H1 (cell line): ENCODE data around the gene TAT. TPM values are rescaled to one million over a fixed set of nuclear protein-coding genes. Genes with fewer than 3 reads are reported as not detected.

Experiments
- polyA plus RNA-seq, 7 experiments: library from polyadenylated mRNA; depleted of rRNA in 3 of 7; stranded (reverse) in 5 of 7; unstranded in 2 of 7; fragments of >200 nt in 5 of 7; fragments of 200-250 nt in 2 of 7; gene quantifications; 1 replicate in 5 of 7; 2 replicates in 1 of 7; 4 replicates in 1 of 7; pipeline versions ENCODE4 v1.2.1 to v1.2.3, GENCODE V29; 2011 to 2013; ENCODE audit warnings: missing spikeins in 2 of 7, mixed read lengths in 2 of 7
- small RNA-seq: library from polyadenylated mRNA; stranded (forward); fragments of <200 nt; extraction: miRNeasy Mini kit (QIAGEN cat#:217004); gene quantifications from one replicate; pipeline ENCODE3, GENCODE V24; 2013; ENCODE audit not compliant: insufficient read depth
- total RNA-seq: library from RNA; stranded (reverse); fragmentation: NEBNext Ultra II Directional; extraction: Animal tissue kit (Norgen Biotek cat#: 25700); gene quantifications from 2 replicates; pipeline ENCODE4 v1.2.1, GENCODE V29; 2021

The TAT gene
- total and polyA plus RNA-seq, 2 of the 8 experiments (the other 6 are each of a cell fraction or from before 2014, with no cell fraction given), result 0.03 TPM; not detected in 1

Small RNA genes within 50 kb of the gene (small RNA-seq; reads per million reads assigned to genes)
- gene RNU6-1061P, result not detected

Other genes with a start within 250 kb of the TAT start
- 1.9 and 2.7 TPM in 2 replicates for gene CALB2, start 218.4 kb downstream of the TAT start, total RNA-seq
- 2.6 and 3.3 TPM in 2 replicates for gene CALB2, start 218.4 kb downstream of the TAT start, polyA plus RNA-seq (2011; rRNA removed)
- not detected in 2 replicates for gene TLE7, start 135.0 kb downstream of the TAT start, total RNA-seq
- gene TLE7, start 135.0 kb downstream of the TAT start, polyA plus RNA-seq (2011; rRNA removed), result 0.03 and 0.06 TPM in 2 replicates
- gene ZNF23, start 114.8 kb downstream of the TAT start, total RNA-seq, result 10.2 and 12.7 TPM in 2 replicates
- 2.4 and 3.3 TPM in 2 replicates for gene ZNF23, start 114.8 kb downstream of the TAT start, polyA plus RNA-seq (2011; rRNA removed)
- gene ZNF19, start 87.8 kb downstream of the TAT start, total RNA-seq, result 3.5 TPM in 2 replicates
- 1.1 and 1.5 TPM in 2 replicates for gene ZNF19, start 87.8 kb downstream of the TAT start, polyA plus RNA-seq (2011; rRNA removed)
- gene CHST4, start 50.7 kb downstream of the TAT start, total RNA-seq, result 11.7 and 12.1 TPM in 2 replicates
- gene CHST4, start 50.7 kb downstream of the TAT start, polyA plus RNA-seq (2011; rRNA removed), result 14.6 and 17.0 TPM in 2 replicates
- 34.8 TPM in 2 replicates for gene MARVELD3, start 49.1 kb upstream of the TAT start, total RNA-seq
- 18.0 and 18.4 TPM in 2 replicates for gene MARVELD3, start 49.1 kb upstream of the TAT start, polyA plus RNA-seq (2011; rRNA removed)
- gene PHLPP2, start 147.6 kb upstream of the TAT start, total RNA-seq, result 12.8 and 12.9 TPM in 2 replicates
- 6.2 and 7.3 TPM in 2 replicates for gene PHLPP2, start 147.6 kb upstream of the TAT start, polyA plus RNA-seq (2011; rRNA removed)
- gene AP1G1, start 231.7 kb upstream of the TAT start, total RNA-seq, result 67.9 and 68.4 TPM in 2 replicates
- 35.2 and 43.9 TPM in 2 replicates for gene AP1G1, start 231.7 kb upstream of the TAT start, polyA plus RNA-seq (2011; rRNA removed)